HG03342 (cell line): ENCODE data around the gene FAM184B.
"Not testable (repeated sequence)": the region's sequence is repeated elsewhere in the genome, so short reads cannot be mapped to it uniquely, and the experiment has no call there.

Experiments used
- ATAC-seq: cut with Tn5 transposase; IDR thresholded peaks from one replicate; pipeline ENCODE4 v1.9.1; 2021; ENCODE audit warnings: mild to moderate bottlenecking, moderate library complexity; ENCODE audit not compliant: unreplicated experiment

Gene FAM184B

DNA sequence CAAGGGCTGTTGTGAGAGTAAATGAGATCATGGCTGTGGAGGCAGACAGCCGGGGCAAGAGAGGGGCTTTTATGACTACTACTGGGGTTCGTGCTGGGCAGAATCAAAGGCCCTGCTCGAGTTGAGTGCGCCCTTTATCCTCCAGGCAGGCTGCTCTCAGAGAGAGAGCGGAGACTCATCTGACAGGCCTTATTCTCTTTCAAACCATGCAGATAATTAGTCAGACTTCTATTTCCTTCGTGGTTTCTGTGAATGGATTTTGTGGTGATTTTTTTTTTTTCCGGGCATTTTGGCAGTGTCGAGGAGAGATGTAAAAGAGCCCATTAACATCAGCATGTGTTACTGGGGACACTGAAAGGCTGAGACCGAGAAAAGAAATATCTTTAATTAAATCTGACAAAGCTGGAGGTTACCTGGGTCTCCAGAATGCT lies 93.4 kb downstream of the FAM184B start:
- no peak for ATAC-seq

GRCh38 chr4:17687237-17687857 lies 94.1 kb downstream of the FAM184B start:
- no peak for ATAC-seq

GRCh38 chr4:17684648-17685047 lies 96.8 kb downstream of the FAM184B start:
- ATAC-seq, result not testable (repeated sequence)

- no peak for ATAC-seq
Measured at GRCh38 chr4:17682222-17682566, 99.2 kb downstream of the FAM184B start.

DNA sequence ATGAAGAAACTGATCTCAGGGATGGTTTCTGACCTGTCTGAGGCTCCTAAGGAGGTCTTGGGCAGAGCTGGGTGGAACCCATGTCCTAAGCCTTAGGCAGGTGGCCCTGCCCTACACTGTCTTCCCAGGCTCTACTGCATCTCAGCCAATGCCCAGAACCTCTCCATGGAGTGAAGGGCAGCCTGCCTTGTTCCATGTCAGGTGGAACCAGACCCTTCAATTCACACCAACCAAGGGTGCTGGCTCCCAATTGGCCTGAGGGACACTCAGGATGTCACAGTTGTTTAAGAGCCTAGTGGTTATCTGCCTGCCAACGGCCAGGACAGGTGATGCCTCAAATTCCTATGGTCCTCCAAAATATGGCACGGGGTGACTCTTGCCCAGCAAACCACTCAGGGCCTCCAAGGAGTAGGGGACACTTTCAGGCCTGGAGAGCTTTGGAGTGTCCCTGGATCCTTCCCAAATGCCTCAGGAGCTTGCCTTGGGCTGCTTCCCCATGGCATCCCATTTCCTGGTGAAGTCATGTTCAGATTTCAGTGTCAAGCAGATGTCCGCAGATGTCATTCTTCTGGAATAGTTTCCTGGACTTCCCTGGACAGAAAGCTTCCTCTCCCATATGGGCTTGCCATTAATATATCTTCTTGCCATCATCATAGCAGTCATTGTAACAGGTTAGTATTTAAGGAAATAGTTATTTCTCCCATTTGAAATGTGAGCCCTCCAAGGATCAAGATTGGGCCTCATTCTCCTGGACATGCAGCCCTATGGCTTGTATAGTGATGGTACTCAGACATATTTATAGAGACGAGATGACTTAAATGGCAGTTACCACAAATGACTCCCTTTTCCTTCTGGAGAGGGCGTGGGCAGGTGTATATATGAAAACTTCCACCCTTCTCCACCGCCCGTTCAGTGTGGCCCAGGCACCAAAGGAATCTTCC lies 99.9 kb downstream of the FAM184B start:
- ATAC-seq, result no peak

DNA sequence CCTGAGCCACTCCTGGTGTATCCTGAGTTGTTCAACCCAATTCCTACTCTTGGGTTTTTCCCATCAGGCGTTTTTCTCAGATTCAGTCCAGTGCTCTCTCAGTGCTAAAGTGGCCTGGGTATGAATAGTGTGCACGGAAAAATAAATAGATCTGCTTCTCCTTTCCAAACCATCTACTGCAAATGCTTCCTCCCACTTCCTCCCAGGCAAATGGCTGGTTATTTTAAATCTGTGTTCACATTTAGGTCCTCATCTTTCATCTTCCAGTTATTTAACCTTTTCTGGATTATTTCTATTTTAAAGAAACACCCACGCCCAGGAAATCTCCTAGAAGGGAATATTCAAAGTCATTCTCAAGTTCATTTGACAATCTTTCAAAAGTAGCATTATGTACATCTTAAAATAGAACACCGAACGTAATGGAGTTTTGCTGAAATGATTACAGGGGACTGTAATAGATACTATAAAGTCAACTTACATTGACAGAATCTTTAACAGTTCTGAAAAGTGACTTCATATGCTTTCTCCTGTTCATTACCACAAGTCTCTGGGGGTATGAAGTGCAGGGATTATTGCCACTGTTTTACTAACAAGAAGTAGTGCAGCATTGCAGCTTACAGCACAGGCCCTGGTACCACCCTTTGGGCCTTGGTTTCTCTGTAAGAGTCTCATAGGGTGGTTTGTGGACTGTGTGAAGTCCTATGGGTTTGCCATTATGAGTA lies 100.7 kb downstream of the FAM184B start:
- ATAC-seq, result no peak

- ATAC-seq, result no peak
Measured at GRCh38 chr4:17670423-17670822, 111.0 kb downstream of the FAM184B start.

DNA sequence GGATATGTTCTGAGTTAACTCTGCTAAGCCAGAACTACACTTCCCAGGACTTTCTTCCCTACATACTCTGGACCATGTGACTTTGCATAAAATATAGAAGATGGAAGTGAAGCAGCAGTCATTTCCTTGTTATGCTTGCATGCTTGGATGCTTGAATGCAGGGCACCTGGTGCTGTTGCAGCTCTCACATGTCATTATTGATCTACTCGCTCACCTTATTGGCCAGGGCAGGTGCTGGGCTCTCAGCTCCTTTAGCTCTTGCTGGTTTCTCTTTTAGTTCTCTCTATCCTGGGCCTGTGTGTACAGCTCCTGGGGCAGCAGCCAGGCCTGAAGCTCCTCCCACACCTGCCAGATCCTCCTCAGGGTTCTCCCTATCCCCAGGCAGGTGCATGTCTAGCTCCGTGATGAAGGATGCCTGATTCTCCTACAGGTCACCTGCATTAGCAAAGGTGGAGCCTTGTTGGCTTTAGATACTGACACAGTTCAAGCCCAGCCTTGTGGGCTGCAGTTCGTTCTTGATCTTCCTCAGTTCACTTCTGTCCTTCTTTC lies 113.7 kb downstream of the FAM184B start:
- ATAC-seq, result no peak

DNA sequence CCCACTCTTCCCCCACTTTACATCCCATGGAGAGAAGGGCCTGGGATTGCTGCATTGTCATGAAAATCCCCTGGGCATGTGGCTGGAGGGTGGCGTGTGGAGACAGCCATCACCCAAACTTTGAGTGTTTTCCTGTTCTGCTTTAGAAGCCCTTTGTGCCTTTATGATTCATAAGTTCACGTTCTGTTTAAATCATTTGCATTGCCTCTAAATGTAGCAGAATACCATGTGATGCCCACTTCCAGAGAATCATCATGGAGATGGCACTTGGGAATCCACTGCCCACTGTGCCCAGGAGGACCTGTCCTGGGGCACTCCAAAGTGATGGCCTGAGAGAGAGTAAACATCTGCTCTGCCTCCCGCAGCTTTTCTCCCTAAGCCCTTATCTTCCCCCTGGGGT lies 114.2 kb downstream of the FAM184B start:
- ATAC-seq, result no peak

- ATAC-seq, result no peak
Measured at GRCh38 chr4:17665852-17666251, 115.6 kb downstream of the FAM184B start.

DNA sequence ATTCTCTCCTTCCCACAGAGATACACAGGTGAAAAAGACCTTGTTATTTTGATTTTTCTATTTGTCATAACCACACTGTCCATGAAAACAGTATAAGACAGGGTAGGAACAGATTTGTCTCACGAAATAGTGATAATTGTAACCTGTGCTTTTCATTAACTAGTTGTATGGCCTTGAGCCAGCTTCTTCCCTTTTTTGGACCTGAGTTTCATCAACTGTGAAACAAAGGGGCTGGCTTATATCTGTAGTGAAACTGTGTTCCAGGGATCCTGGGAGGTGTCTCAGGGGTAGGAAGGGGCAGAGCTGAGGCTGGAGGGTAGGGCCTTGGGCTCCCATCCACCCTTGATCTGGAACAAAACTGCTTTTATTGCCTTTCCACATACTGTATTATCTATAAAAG lies 116.1 kb downstream of the FAM184B start:
- ATAC-seq, result no peak

DNA sequence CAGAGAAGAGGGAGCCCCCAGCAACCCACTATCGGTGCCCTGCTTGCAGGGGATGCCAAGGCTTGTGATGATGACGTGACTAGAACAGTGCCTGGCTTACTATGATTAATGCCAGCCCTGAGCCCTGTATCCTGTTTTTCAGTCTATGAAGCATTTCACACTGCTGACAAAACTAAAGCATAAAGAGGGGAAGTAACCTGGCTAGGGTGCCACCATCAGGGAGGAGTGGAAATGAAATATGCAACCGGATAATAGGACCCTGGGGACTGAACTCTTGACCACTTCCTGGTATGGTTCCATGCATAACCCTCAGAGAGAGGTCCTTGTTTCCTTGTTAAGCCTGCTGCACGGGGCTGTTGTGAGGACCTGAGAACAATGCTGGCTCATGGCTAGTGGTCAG lies 116.7 kb downstream of the FAM184B start:
- peak; percentile 97 for ATAC-seq

DNA sequence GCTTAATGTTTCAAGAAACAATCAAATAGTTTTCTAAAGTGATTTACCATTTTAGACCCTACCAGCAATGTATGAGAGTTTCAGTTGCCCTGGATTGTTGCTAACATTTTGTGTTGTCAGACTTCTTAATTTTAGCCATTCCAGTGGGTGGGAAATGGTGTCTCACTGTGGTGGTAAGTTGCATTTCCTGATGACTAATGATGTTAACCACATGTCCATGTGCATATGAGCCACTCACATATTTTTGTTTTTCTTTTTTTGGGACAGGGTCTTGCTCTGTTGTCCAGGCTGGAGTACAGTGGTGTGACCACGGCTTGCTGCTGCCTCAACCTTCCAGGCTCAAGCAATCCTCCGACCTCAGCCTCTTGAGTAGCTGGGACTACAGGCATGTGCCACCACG lies 118.7 kb downstream of the FAM184B start:
- no peak for ATAC-seq

DNA sequence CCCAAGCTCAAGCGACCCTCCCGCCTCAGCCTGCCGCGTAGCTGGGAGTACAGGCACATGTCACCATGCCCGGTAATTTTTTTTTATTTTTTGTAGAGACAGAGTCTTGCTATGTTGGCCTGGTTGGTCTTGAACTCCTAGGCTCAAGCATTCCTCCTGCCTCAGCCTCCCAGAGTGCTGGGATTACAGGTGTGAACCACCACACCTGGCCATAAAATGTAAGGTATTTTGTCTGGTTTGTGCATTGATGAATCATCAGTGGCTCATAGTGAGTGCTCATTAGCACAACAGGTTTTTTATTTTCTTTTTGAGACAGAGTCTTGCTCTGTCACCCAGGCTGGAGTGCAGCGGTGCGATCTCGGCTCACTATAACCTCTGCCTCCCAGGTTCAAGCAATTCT lies 122.2 kb downstream of the FAM184B start:
- ATAC-seq, result not testable (repeated sequence)

DNA sequence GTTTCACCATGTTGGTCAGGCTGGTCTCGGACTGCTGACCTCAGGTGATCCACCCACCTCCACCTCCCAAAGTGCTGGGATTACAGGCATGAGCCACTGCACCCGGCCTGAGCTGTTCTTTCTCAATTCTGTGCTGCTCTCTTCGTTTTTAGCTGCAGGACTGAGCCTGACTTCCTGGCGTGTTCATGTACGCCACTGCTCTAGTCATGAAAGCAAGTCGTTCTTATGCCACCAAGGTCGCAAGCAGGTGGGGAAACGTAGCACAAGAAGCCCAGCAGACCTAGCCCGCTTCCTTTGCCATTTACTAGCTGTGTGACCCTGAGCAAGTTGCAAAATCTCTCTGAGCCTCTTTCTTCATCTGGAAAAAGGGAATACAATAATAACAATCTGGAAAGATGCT lies 123.6 kb downstream of the FAM184B start:
- no peak for ATAC-seq

DNA sequence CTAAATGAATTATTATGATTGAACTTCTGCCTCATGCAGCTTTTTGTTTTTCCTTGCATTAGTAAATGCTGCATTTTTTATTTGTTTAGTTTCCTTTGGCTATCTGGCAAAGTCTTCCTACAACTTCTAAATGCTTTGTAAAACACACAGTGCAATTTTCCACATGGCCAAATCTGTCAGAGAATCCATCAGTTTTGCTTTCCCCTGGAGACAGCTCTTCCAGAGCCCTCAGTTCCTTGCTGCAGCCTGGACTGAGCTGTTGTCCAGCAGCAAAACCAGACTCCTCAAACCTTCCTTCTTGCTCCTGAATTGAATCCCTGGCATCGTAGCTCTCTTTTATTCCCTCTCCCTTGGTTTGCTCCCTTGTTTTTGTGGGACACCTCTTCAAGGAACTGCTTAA lies 124.3 kb downstream of the FAM184B start:
- no peak for ATAC-seq

- peak; percentile 49 for ATAC-seq
Measured at GRCh38 chr4:17654701-17655100, 126.7 kb downstream of the FAM184B start.

GRCh38 chr4:17650406-17650805 lies 131.0 kb downstream of the FAM184B start:
- no peak for ATAC-seq

GRCh38 chr4:17647927-17648326 lies 133.5 kb downstream of the FAM184B start:
- ATAC-seq, result no peak

- no peak for ATAC-seq
Measured at GRCh38 chr4:17647176-17647806, 134.1 kb downstream of the FAM184B start.

DNA sequence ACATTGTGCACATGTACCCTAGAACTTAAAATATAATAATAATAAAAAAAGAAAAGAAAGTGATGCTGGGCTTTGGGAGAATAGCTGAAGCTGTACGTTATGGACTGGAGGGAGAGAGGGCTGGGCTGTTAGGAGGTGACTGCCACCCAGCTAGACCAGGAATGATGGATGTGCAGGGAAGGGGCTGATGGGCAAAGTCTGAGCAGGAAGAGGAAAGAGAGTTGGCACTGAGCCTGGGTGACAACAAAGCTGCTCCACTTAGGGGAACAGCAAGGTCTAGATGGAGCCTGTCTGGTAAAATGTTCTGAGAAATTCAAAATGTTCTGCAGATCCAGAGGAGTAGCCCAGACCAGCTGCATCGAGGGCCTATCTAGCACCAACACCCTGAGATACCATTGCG lies 134.7 kb downstream of the FAM184B start:
- no peak for ATAC-seq
